GM23338 (cell line): ENCODE data around the gene KRT37. TPM values are rescaled to one million over a fixed set of nuclear protein-coding genes. Genes with fewer than 3 reads are reported as not detected.

Source experiments
- ATAC-seq: fragments of 200-7000 bp; cut with Tn5 transposase; 3 replicates; pipeline ENCODE4 v1.9.1; 2020
- DNase-seq: peaks from one replicate; pipeline ENCODE4 v3.0.0-alpha.2; 2015; ENCODE audit warnings: low spot score
- H2AFZ ChIP-seq: fragments of 200-600 bp; sonication (generic); 2 replicates; pipeline ENCODE4 v1.8.0; 2016; ENCODE audit warnings: antibody characterized with exemption, mild to moderate bottlenecking, moderate library complexity
- H3F3A ChIP-seq: fragments of 200-600 bp; sonication (generic); replicated peaks from 2 replicates; pipeline ENCODE4 v1.8.0; 2017; ENCODE audit warnings: antibody characterized with exemption, mixed run types, low read depth
- H3K27ac ChIP-seq: fragments of 200-600 bp; sonication (generic); 2 replicates; pipeline ENCODE4 v1.6.1; 2016; ENCODE audit warnings: low read depth
- H3K27me3 ChIP-seq: fragments of 200-600 bp; sonication (generic); 2 replicates; pipeline ENCODE4 v1.8.0; 2016; ENCODE audit warnings: mild to moderate bottlenecking, mixed run types, moderate library complexity; ENCODE audit not compliant: insufficient read depth
- H3K36me3 ChIP-seq: fragments of 200-600 bp; sonication (generic); 2 replicates; pipeline ENCODE4 v1.8.0; 2016; ENCODE audit warnings: mild to moderate bottlenecking; ENCODE audit not compliant: insufficient read depth
- H3K4me1 ChIP-seq: fragments of 200-600 bp; sonication (generic); 2 replicates; pipeline ENCODE4 v1.8.0; 2016; ENCODE audit warnings: mild to moderate bottlenecking, moderate library complexity; ENCODE audit not compliant: insufficient read depth
- H3K4me2 ChIP-seq: fragments of 200-600 bp; sonication (generic); 2 replicates; pipeline ENCODE4 v1.7.1; 2017; ENCODE audit warnings: mixed run types
- H3K4me3 ChIP-seq: fragments of 200-600 bp; sonication (generic); 2 replicates; pipeline ENCODE4 v1.6.1; 2016; ENCODE audit warnings: mixed run types
- H3K79me2 ChIP-seq: fragments of 200-600 bp; sonication (generic); replicated peaks from 2 replicates; pipeline ENCODE4 v1.8.0; 2017; ENCODE audit warnings: mild to moderate bottlenecking; ENCODE audit not compliant: insufficient read depth
- H3K9me2 ChIP-seq: fragments of 200-600 bp; sonication (generic); 2 replicates; pipeline ENCODE4 v1.8.0; 2017; ENCODE audit not compliant: insufficient read depth
- H4K20me1 ChIP-seq: fragments of 200-600 bp; sonication (generic); replicated peaks from 2 replicates; pipeline ENCODE4 v1.8.0; 2017; ENCODE audit warnings: mild to moderate bottlenecking; ENCODE audit not compliant: insufficient read depth
- H3K27ac Mint-ChIP-seq: 2 replicates; pipeline ENCODE4 v1.8.0; 2020; ENCODE audit warnings: inconsistent platforms, mild to moderate bottlenecking, moderate library complexity, mixed read lengths
- H3K27me3 Mint-ChIP-seq: 3 replicates; pipeline ENCODE4 v1.8.0; 2022; ENCODE audit warnings: low read depth, mild to moderate bottlenecking, moderate library complexity, mixed read lengths, inconsistent platforms; ENCODE audit not compliant: insufficient read depth, poor library complexity
- H3K36me3 Mint-ChIP-seq: 3 replicates; pipeline ENCODE4 v1.8.0; 2021; ENCODE audit warnings: low read depth, mild to moderate bottlenecking, inconsistent platforms, moderate library complexity, mixed read lengths
- H3K4me1 Mint-ChIP-seq: 3 replicates; pipeline ENCODE4 v1.8.0; 2020; ENCODE audit warnings: mild to moderate bottlenecking, inconsistent platforms, mixed read lengths
- H3K4me3 Mint-ChIP-seq: 3 replicates; pipeline ENCODE4 v1.8.0; 2021; ENCODE audit warnings: moderate library complexity, mild to moderate bottlenecking, inconsistent platforms, mixed read lengths
- H3K9me3 Mint-ChIP-seq: 3 replicates; pipeline ENCODE4 v1.8.0; 2020; ENCODE audit warnings: moderate library complexity, mild to moderate bottlenecking, inconsistent platforms, mixed read lengths
- CREB1 ChIP-seq: fragments of 250-450 bp; sonication (Bioruptor Pico); IDR thresholded peaks from 2 replicates; pipeline ENCODE4 v1.5.0; 2020; ENCODE audit warnings: low read depth, mild to moderate bottlenecking, moderate library complexity
- EZH2 ChIP-seq: fragments of 200-600 bp; sonication (generic); IDR thresholded peaks from one replicate; pipeline ENCODE4 v1.8.0; 2017; ENCODE audit warnings: antibody characterized with exemption, mild to moderate bottlenecking, low read depth; ENCODE audit not compliant: unreplicated experiment
- JUNB ChIP-seq: IDR thresholded peaks from one replicate; pipeline ENCODE4 v1.6.1; 2016; ENCODE audit warnings: antibody characterized with exemption; ENCODE audit not compliant: unreplicated experiment
- NANOG ChIP-seq: IDR thresholded peaks from 2 replicates; pipeline ENCODE4 v1.6.1; 2016; ENCODE audit warnings: antibody characterized with exemption, borderline replicate concordance
- POLR2AphosphoS5 ChIP-seq: IDR thresholded peaks from 2 replicates; pipeline ENCODE4 v1.6.1; 2016; ENCODE audit warnings: antibody characterized with exemption, low read depth
- STAT1 ChIP-seq: IDR thresholded peaks from one replicate; pipeline ENCODE4 v1.6.1; 2016; ENCODE audit warnings: antibody characterized with exemption; ENCODE audit not compliant: unreplicated experiment
- ZNF114 ChIP-seq: fragments of 250-450 bp; sonication (Bioruptor Pico); IDR thresholded peaks from 2 replicates; pipeline ENCODE4 v1.5.0; 2020; ENCODE audit warnings: mild to moderate bottlenecking, moderate library complexity
- ZNF331 ChIP-seq: fragments of 250-450 bp; sonication (Bioruptor Pico); IDR thresholded peaks from 2 replicates; pipeline ENCODE4 v1.5.0; 2020; ENCODE audit warnings: low read depth, mild to moderate bottlenecking, moderate library complexity
- polyA plus RNA-seq: library from polyadenylated mRNA; unstranded; fragments of >200 nt; fragmentation: Nextera tagmentation; extraction: Ambion mirVana; gene quantifications from 2 replicates; pipeline ENCODE4 v1.2.1, GENCODE V29; 2016
- total RNA-seq: library from RNA; depleted of rRNA; stranded (reverse); fragments of >200 nt; shearing (Covaris generic); gene quantifications from 2 replicates; pipeline ENCODE4 v1.2.3, GENCODE V29; 2014
- TF ChIP-seq, protein P1 (sequence below), 2 experiments: fragments of 200-600 bp in 1 of 2; sonication (generic) in 1 of 2; conservative IDR thresholded peaks; 2 replicates each; pipeline versions ENCODE4 v1.5.1 to v1.6.1; 2016 to 2017; ENCODE audit warnings: antibody characterized with exemption in 2 of 2, low read depth in 2 of 2, mild to moderate bottlenecking in 2 of 2, moderate library complexity in 1 of 2
- TF ChIP-seq, protein P2 (sequence below): fragments of 250-450 bp; sonication (Bioruptor Pico); IDR thresholded peaks from 2 replicates; pipeline ENCODE4 v1.5.0; 2020; ENCODE audit warnings: mild to moderate bottlenecking, moderate library complexity
- TF ChIP-seq, protein P3 (sequence below): IDR thresholded peaks from one replicate; pipeline ENCODE4 v1.6.1; 2018; ENCODE audit warnings: antibody characterized with exemption; ENCODE audit not compliant: unreplicated experiment
- TF ChIP-seq, protein P4 (sequence below): IDR thresholded peaks from 2 replicates; pipeline ENCODE4 v1.6.1; 2016; ENCODE audit warnings: antibody characterized with exemption

KRT37 gene
- total and polyA plus RNA-seq, 2 experiments from 2014 or later = not detected

DNA sequence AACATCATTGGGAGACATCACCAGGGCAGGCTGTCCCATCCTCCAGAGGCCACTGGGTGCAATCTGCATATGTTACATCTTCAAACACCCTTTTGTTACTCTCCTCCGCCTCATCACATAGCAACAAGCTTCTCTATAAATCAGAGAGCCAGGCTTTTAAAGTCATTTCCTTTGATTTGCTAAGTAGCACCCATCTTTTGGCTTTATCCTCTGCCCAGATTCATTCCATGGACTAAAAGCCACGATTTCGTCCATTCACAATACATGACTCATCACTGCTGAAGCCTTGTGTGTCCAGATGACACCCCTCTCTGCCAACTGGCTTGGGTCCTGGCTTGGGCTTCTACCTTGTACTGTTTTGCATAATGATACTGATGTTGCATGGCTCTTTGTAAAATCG, 18.4 kb upstream of the KRT37 start (continued):
- TF ChIP-seq, protein P1, sequence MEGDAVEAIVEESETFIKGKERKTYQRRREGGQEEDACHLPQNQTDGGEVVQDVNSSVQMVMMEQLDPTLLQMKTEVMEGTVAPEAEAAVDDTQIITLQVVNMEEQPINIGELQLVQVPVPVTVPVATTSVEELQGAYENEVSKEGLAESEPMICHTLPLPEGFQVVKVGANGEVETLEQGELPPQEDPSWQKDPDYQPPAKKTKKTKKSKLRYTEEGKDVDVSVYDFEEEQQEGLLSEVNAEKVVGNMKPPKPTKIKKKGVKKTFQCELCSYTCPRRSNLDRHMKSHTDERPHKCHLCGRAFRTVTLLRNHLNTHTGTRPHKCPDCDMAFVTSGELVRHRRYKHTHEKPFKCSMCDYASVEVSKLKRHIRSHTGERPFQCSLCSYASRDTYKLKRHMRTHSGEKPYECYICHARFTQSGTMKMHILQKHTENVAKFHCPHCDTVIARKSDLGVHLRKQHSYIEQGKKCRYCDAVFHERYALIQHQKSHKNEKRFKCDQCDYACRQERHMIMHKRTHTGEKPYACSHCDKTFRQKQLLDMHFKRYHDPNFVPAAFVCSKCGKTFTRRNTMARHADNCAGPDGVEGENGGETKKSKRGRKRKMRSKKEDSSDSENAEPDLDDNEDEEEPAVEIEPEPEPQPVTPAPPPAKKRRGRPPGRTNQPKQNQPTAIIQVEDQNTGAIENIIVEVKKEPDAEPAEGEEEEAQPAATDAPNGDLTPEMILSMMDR (conservative IDR thresholded peaks at IDR 0.05; ENCODE audit: low read depth in 2 of 2) = no peak

DNA sequence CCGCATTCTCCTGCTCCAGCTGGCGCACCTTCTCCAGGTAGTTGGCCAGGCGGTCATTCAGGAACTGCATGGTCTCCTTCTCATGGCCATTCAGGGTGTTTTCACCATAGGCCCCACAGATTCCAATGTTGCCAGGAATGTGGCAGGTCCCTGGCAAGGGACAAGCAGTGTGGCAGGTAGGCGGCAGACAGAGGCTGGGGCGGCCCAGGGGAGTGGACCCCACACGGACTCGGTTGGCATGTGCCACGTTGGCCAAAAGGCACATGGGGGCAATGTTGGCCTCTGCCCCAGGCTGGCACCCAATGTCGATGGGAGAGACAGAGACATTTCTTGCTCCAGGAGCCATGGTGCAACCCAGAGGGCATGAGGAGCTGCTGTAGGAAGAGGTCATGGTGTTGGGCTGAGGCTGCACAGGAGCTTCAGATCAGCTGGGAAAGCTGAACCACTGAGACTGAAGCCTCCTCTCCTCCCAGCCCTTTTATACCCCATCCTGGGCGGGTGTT, 16.2 kb upstream of the KRT37 start, which contains the start of gene KRT38:
KRT38 (minus strand) TSS at position 453 of the 503 bp plus-strand sequence; CDS start at position 391, 62 bp downstream.
- Histone ChIP-seq H3K27ac (no peak within 1 kb of the TSS), H3K4me3 (no peak within 1 kb of the TSS), H3K36me3 (no peaks in the 10 kb centered on the region), H3K9me2 (0 out of 2 replicates have a peak, but pooled peaks cover 11% of the 10 kb centered on the region), H4K20me1 (no peaks in the 10 kb centered on the region), H3K79me2 (no peaks in the 10 kb centered on the region), H3K27me3 (no peaks in the 10 kb centered on the region), H3F3A (no peaks in the 10 kb centered on the region), H2AFZ (no peak within 1 kb of the TSS), H3K4me2 (no peak within 1 kb of the TSS), H3K4me1 (no peaks in the 10 kb centered on the region)
- DNase-seq = no peak
- Mint-ChIP-seq H3K27me3 (peaks cover 3% of the 10 kb centered on the region), H3K4me1 (no peaks in the 10 kb centered on the region), H3K36me3 (no peaks in the 10 kb centered on the region), H3K27ac (no peak within 1 kb of the TSS), H3K4me3 (no peak within 1 kb of the TSS), H3K9me3 (peaks cover 4% of the 10 kb centered on the region; the same call in 2 of the 3 replicates)
- ATAC-seq = no peak
- TF ChIP-seq JUNB = no peak
- TF ChIP-seq EZH2 = no peak
- no peak for TF ChIP-seq STAT1
- no peak for TF ChIP-seq ZNF114 (CRISPR knock-in tag)
- TF ChIP-seq NANOG = no peak
- no peak for TF ChIP-seq POLR2AphosphoS5
- TF ChIP-seq, protein P2, sequence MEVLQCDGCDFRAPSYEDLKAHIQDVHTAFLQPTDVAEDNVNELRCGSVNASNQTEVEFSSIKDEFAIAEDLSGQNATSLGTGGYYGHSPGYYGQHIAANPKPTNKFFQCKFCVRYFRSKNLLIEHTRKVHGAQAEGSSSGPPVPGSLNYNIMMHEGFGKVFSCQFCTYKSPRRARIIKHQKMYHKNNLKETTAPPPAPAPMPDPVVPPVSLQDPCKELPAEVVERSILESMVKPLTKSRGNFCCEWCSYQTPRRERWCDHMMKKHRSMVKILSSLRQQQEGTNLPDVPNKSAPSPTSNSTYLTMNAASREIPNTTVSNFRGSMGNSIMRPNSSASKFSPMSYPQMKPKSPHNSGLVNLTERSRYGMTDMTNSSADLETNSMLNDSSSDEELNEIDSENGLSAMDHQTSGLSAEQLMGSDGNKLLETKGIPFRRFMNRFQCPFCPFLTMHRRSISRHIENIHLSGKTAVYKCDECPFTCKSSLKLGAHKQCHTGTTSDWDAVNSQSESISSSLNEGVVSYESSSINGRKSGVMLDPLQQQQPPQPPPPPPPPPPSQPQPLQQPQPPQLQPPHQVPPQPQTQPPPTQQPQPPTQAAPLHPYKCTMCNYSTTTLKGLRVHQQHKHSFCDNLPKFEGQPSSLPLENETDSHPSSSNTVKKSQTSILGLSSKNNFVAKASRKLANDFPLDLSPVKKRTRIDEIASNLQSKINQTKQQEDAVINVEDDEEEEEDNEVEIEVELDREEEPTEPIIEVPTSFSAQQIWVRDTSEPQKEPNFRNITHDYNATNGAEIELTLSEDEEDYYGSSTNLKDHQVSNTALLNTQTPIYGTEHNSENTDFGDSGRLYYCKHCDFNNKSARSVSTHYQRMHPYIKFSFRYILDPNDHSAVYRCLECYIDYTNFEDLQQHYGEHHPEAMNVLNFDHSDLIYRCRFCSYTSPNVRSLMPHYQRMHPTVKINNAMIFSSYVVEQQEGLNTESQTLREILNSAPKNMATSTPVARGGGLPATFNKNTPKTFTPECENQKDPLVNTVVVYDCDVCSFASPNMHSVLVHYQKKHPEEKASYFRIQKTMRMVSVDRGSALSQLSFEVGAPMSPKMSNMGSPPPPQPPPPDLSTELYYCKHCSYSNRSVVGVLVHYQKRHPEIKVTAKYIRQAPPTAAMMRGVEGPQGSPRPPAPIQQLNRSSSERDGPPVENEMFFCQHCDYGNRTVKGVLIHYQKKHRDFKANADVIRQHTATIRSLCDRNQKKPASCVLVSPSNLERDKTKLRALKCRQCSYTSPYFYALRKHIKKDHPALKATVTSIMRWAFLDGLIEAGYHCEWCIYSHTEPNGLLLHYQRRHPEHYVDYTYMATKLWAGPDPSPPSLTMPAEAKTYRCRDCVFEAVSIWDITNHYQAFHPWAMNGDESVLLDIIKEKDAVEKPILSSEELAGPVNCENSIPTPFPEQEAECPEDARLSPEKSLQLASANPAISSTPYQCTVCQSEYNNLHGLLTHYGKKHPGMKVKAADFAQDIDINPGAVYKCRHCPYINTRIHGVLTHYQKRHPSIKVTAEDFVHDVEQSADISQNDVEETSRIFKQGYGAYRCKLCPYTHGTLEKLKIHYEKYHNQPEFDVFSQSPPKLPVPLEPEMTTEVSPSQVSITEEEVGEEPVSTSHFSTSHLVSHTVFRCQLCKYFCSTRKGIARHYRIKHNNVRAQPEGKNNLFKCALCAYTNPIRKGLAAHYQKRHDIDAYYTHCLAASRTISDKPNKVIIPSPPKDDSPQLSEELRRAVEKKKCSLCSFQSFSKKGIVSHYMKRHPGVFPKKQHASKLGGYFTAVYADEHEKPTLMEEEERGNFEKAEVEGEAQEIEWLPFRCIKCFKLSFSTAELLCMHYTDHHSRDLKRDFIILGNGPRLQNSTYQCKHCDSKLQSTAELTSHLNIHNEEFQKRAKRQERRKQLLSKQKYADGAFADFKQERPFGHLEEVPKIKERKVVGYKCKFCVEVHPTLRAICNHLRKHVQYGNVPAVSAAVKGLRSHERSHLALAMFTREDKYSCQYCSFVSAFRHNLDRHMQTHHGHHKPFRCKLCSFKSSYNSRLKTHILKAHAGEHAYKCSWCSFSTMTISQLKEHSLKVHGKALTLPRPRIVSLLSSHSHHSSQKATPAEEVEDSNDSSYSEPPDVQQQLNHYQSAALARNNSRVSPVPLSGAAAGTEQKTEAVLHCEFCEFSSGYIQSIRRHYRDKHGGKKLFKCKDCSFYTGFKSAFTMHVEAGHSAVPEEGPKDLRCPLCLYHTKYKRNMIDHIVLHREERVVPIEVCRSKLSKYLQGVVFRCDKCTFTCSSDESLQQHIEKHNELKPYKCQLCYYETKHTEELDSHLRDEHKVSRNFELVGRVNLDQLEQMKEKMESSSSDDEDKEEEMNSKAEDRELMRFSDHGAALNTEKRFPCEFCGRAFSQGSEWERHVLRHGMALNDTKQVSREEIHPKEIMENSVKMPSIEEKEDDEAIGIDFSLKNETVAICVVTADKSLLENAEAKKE (CRISPR knock-in tag) = no peak
- TF ChIP-seq, protein P3, sequence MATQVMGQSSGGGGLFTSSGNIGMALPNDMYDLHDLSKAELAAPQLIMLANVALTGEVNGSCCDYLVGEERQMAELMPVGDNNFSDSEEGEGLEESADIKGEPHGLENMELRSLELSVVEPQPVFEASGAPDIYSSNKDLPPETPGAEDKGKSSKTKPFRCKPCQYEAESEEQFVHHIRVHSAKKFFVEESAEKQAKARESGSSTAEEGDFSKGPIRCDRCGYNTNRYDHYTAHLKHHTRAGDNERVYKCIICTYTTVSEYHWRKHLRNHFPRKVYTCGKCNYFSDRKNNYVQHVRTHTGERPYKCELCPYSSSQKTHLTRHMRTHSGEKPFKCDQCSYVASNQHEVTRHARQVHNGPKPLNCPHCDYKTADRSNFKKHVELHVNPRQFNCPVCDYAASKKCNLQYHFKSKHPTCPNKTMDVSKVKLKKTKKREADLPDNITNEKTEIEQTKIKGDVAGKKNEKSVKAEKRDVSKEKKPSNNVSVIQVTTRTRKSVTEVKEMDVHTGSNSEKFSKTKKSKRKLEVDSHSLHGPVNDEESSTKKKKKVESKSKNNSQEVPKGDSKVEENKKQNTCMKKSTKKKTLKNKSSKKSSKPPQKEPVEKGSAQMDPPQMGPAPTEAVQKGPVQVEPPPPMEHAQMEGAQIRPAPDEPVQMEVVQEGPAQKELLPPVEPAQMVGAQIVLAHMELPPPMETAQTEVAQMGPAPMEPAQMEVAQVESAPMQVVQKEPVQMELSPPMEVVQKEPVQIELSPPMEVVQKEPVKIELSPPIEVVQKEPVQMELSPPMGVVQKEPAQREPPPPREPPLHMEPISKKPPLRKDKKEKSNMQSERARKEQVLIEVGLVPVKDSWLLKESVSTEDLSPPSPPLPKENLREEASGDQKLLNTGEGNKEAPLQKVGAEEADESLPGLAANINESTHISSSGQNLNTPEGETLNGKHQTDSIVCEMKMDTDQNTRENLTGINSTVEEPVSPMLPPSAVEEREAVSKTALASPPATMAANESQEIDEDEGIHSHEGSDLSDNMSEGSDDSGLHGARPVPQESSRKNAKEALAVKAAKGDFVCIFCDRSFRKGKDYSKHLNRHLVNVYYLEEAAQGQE = no peak
- no peak for TF ChIP-seq ZNF331 (CRISPR knock-in tag)
- no peak for TF ChIP-seq CREB1 (CRISPR knock-in tag)
- TF ChIP-seq, protein P4, sequence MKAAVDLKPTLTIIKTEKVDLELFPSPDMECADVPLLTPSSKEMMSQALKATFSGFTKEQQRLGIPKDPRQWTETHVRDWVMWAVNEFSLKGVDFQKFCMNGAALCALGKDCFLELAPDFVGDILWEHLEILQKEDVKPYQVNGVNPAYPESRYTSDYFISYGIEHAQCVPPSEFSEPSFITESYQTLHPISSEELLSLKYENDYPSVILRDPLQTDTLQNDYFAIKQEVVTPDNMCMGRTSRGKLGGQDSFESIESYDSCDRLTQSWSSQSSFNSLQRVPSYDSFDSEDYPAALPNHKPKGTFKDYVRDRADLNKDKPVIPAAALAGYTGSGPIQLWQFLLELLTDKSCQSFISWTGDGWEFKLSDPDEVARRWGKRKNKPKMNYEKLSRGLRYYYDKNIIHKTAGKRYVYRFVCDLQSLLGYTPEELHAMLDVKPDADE = no peak
